CD4-positive, alpha-beta memory T cell (primary cell): ENCODE results near the gene TSC22D3. TPM values are rescaled to one million over a fixed set of nuclear protein-coding genes. Genes with fewer than 3 reads are reported as not detected.

Experiments
- CTCF ChIA-PET: fragments of 350-600 bp; sonication (Branson Sonifier 250); formaldehyde crosslinking; loops from one replicate; lab custom pipeline; 2021; ENCODE audit warnings: inconsistent platforms; ENCODE audit not compliant: partially characterized antibody; lab: Charles Lee
- POLR2A ChIA-PET: fragments of 350-600 bp; sonication (Branson Sonifier 250); formaldehyde crosslinking; loops from one replicate; lab custom pipeline; 2021; ENCODE audit not compliant: partially characterized antibody; lab: Charles Lee
- DNase-seq, 5 donors: peaks; one replicate each; pipeline versions ENCODE4 v3.0.0 to v3.0.0-alpha.2; 2020 to 2022; ENCODE audit warnings: mixed read lengths in 1 of 5
- H3K27ac ChIP-seq: one replicate; pipeline ENCODE4 v1.7.0; 2013; ENCODE audit warnings: low read depth, low read length
- H3K27me3 ChIP-seq: 2 replicates; pipeline ENCODE4 v1.7.0; 2013; ENCODE audit warnings: mild to moderate bottlenecking, low read length, moderate library complexity; ENCODE audit not compliant: insufficient read depth
- H3K36me3 ChIP-seq: 2 replicates; pipeline ENCODE4 v1.7.0; 2013; ENCODE audit warnings: mild to moderate bottlenecking, low read length, moderate library complexity; ENCODE audit not compliant: insufficient read depth
- H3K4me1 ChIP-seq: 2 replicates; pipeline ENCODE4 v1.7.0; 2013; ENCODE audit warnings: mild to moderate bottlenecking, low read length, moderate library complexity; ENCODE audit not compliant: insufficient read depth
- H3K4me3 ChIP-seq, 2 donors: one replicate each; pipeline ENCODE4 v1.7.0; 2013; ENCODE audit warnings: low read length in 2 of 2, mild to moderate bottlenecking in 1 of 2
- H3K9me3 ChIP-seq, 2 donors: one replicate each; pipeline ENCODE4 v1.7.0; 2013; ENCODE audit warnings: low read length in 2 of 2, control low read depth in 1 of 2; ENCODE audit not compliant: control insufficient read depth in 1 of 2
- H3K27ac Mint-ChIP-seq, 7 donors: one replicate each; pipeline ENCODE4 v1.8.0; 2020 to 2021; ENCODE audit warnings: mixed read lengths in 7 of 7, mild to moderate bottlenecking in 6 of 7, inconsistent platforms in 3 of 7, moderate library complexity in 3 of 7
- H3K27me3 Mint-ChIP-seq, 2 donors: one replicate each; pipeline ENCODE4 v1.8.0; 2020 to 2021; ENCODE audit warnings: mixed read lengths in 2 of 2
- H3K36me3 Mint-ChIP-seq, 2 donors: one replicate each; pipeline ENCODE4 v1.8.0; 2020 to 2021; ENCODE audit warnings: mixed read lengths in 2 of 2, inconsistent platforms in 1 of 2, mild to moderate bottlenecking in 1 of 2
- H3K4me1 Mint-ChIP-seq, 4 donors: one replicate each; pipeline ENCODE4 v1.8.0; 2020 to 2021; ENCODE audit warnings: mixed read lengths in 4 of 4, mild to moderate bottlenecking in 1 of 4
- H3K4me3 Mint-ChIP-seq, 8 donors: one replicate each; pipeline ENCODE4 v1.8.0; 2020 to 2021; ENCODE audit warnings: mixed read lengths in 8 of 8, mild to moderate bottlenecking in 7 of 8, moderate library complexity in 6 of 8, inconsistent platforms in 3 of 8
- H3K9me3 Mint-ChIP-seq, 8 donors: one replicate each; pipeline ENCODE4 v1.8.0; 2020 to 2021; ENCODE audit warnings: mixed read lengths in 8 of 8, mild to moderate bottlenecking in 5 of 8, inconsistent platforms in 3 of 8, moderate library complexity in 1 of 8
- intact Hi-C: fragments of 100-400 bp; cut with micrococcal nuclease; formaldehyde crosslinking; loops from one replicate; pipeline ENCODE4 v1.15.1; 2023
- polyA plus RNA-seq, 2 donors: library from polyadenylated mRNA; unstranded; fragments of 300-500 nt; fragmentation: Illumina TruSeq; gene quantifications; one replicate each; pipeline ENCODE4 v1.2.3, GENCODE V29; 2021
- total RNA-seq, 2 experiments: library from RNA; stranded (reverse); gene quantifications; one replicate each; pipeline ENCODE4 v1.2.3, GENCODE V29; 2021

TSC22D3 gene
- total and polyA plus RNA-seq, 4 experiments from 2014 or later: 195 to 1,424 (median 481) TPM

- peak overlapping the region; percentile 77 to 81 for H3K4me3 ChIP-seq
- no peaks in the 10 kb centered on the region for H3K9me3 ChIP-seq
- peaks cover 65% of the 10 kb centered on the region for H3K4me1 ChIP-seq
- no peaks in the 10 kb centered on the region for H3K27me3 ChIP-seq
- intact Hi-C loops: no loop called here
- Mint-ChIP-seq H3K27me3 (no peaks in the 10 kb centered on the region), H3K9me3 (no peaks in the 10 kb centered on the region), H3K4me3 (peak overlapping the region; percentile 73 to 92 (median 88)), H3K36me3 (peaks cover 0 to 6% of the 10 kb centered on the region in 2 donors), H3K27ac (peak overlapping the region; percentile 96 to 100 (median 99)), H3K4me1 (peaks cover 45 to 88% (median 74%) of the 10 kb centered on the region in 4 donors)
- peak overlapping the region; percentile 97 for H3K27ac ChIP-seq
- CTCF ChIA-PET: interaction anchor here (0.9 to 13.2 kb wide), 4 partner anchors 16 to 102 kb away, joined by 4 to 462 read pairs (median 8); partner anchors contain the start of genes NCBP2L and TSC22D3
- POLR2A ChIA-PET: interaction anchor here (0.8 to 20.8 kb wide), 13 partner anchors 8 to 150 kb away, joined by 3 to 1740 read pairs (median 8); partner anchors contain the start of genes MID2, NCBP2L and PRPS1
- no peaks in the 10 kb centered on the region for H3K36me3 ChIP-seq
- peak; percentile 26 to 43 (median 28) for DNase-seq
Observed at GRCh38 chrX:107675823-107676555, 99.6 kb downstream of the TSC22D3 start.

DNA sequence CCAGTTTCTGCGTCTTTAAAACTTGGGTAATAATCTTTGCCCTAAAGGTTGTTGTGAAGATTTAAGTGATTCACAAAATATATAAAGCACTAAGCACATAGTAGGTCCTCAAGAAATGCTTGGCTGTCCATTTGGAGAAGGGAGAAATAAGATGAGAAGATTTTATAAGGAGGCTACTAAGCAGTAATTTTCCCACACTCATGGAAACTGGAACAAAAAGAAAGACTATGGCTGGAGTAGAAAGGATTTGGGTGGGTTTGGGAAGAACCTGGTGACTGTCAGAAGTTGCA lies 100.3 kb downstream of the TSC22D3 start:
- Mint-ChIP-seq H3K4me3 (peak overlapping the region; percentile 73 to 92 (median 88)), H3K36me3 (peaks cover 0 to 6% of the 10 kb centered on the region in 2 donors), H3K4me1 (peaks cover 38 to 81% (median 68%) of the 10 kb centered on the region in 4 donors), H3K27me3 (no peaks in the 10 kb centered on the region), H3K27ac (peak overlapping the region; percentile 96 to 100 (median 99)), H3K9me3 (no peaks in the 10 kb centered on the region)
- H3K27me3 ChIP-seq: no peaks in the 10 kb centered on the region
- no peak for DNase-seq
- peak overlapping the region; percentile 97 for H3K27ac ChIP-seq
- H3K4me1 ChIP-seq: peaks cover 65% of the 10 kb centered on the region
- peak overlapping the region; percentile 77 to 81 for H3K4me3 ChIP-seq
- intact Hi-C loops: no loop called here
- H3K9me3 ChIP-seq: no peaks in the 10 kb centered on the region
- ChIA-PET POLR2A (interaction anchor here (2.9 to 20.8 kb wide), 7 partner anchors 8 to 100 kb away, joined by 10 to 1740 read pairs (median 33); partner anchors contain the start of genes NCBP2L, PRPS1 and TSC22D3), CTCF (interaction anchor here (3.5 to 13.2 kb wide), 2 partner anchors 38 to 101 kb away, joined by 79 to 462 read pairs; partner anchors contain the start of genes NCBP2L and TSC22D3)
- H3K36me3 ChIP-seq: no peaks in the 10 kb centered on the region

- Mint-ChIP-seq H3K27me3 (no peaks in the 10 kb centered on the region), H3K9me3 (no peaks in the 10 kb centered on the region), H3K4me3 (peak overlapping the region; percentile 73 to 92 (median 88)), H3K27ac (peak overlapping the region; percentile 96 to 100 (median 99)), H3K36me3 (peaks cover 0 to 6% of the 10 kb centered on the region in 2 donors), H3K4me1 (peaks cover 34 to 75% (median 63%) of the 10 kb centered on the region in 4 donors)
- peak in 1 of 5 donors; percentile 86 for DNase-seq
- H3K4me1 ChIP-seq: peaks cover 65% of the 10 kb centered on the region
- H3K27me3 ChIP-seq: no peaks in the 10 kb centered on the region
- POLR2A ChIA-PET: interaction anchor here (1.0 to 20.8 kb wide), 11 partner anchors 9 to 101 kb away, joined by 3 to 1740 read pairs (median 29); partner anchors contain the start of genes NCBP2L, PRPS1 and TSC22D3
- no peaks in the 10 kb centered on the region for H3K36me3 ChIP-seq
- peak overlapping the region; percentile 53 to 81 for H3K4me3 ChIP-seq
- CTCF ChIA-PET: interaction anchor here (2.0 to 13.2 kb wide), 7 partner anchors 18 to 102 kb away, joined by 8 to 462 read pairs (median 20); partner anchors contain the start of genes NCBP2L, PRPS1 and TSC22D3
- peak overlapping the region; percentile 97 for H3K27ac ChIP-seq
- intact Hi-C loops: loop anchor here (1.0 to 5.0 kb wide), 4 partner anchors 37 to 418 kb away; partner anchors contain the start of genes ATG4A and PSMD10
- no peaks in the 10 kb centered on the region for H3K9me3 ChIP-seq
Observed at GRCh38 chrX:107674480-107675364, 100.9 kb downstream of the TSC22D3 start.

DNA sequence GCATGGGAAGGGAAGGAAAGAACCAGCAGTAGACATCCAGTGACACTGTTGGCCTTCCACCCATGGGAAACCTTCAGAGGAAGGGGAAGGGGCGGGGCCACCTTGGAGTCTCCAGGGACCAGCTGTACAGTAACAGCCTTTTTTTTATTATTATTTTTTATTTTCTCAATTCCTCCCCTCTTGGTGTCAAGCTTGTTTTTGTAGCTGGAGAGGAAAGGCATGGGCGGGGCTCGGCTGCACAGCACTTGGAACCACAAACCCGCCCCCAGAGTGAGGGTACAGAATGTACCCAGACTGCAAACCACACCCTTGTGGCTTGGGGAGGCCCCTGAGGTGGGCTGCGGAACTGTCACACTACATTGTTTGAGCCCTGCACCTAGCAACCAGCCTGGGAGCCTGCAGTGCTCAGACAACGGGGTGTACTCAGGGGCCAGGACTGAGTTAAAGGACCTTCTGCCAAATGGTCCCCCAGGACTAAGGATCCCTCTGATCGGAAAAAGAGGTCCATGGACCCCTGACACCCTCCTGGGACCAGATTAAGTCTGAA lies 101.6 kb downstream of the TSC22D3 start:
- H3K4me3 ChIP-seq: peak overlapping the region; percentile 53 to 70
- H3K4me1 ChIP-seq: peaks cover 59% of the 10 kb centered on the region
- H3K9me3 ChIP-seq: no peaks in the 10 kb centered on the region
- ChIA-PET POLR2A (interaction anchor here (0.6 to 20.8 kb wide), 17 partner anchors 10 to 152 kb away, joined by 3 to 1740 read pairs (median 10); partner anchors contain the start of genes NCBP2L, PRPS1 and TSC22D3), CTCF (interaction anchor here (1.0 to 13.2 kb wide), 13 partner anchors 11 to 221 kb away, joined by 3 to 462 read pairs (median 10); partner anchors contain the start of genes NCBP2L, PRPS1 and TSC22D3)
- Mint-ChIP-seq H3K27me3 (no peaks in the 10 kb centered on the region), H3K9me3 (peaks cover 0 to 2% (median 0%) of the 10 kb centered on the region in 8 donors), H3K27ac (peak overlapping the region; percentile 96 to 100 (median 99)), H3K4me1 (peaks cover 34 to 69% (median 60%) of the 10 kb centered on the region in 4 donors), H3K36me3 (peaks cover 0 to 7% of the 10 kb centered on the region in 2 donors), H3K4me3 (peak overlapping the region; percentile 73 to 92 (median 88))
- no peaks in the 10 kb centered on the region for H3K36me3 ChIP-seq
- peak; percentile 97 to 98 (median 97) for DNase-seq
- no peaks in the 10 kb centered on the region for H3K27me3 ChIP-seq
- intact Hi-C loops: loop anchor here (1.0 to 5.0 kb wide), 8 partner anchors 15 to 418 kb away; partner anchors contain the start of genes ATG4A, NCBP2L and PSMD10
- peak overlapping the region; percentile 97 for H3K27ac ChIP-seq

- H3K27ac ChIP-seq: peak overlapping the region; percentile 97
- peaks cover 54% of the 10 kb centered on the region for H3K4me1 ChIP-seq
- no peaks in the 10 kb centered on the region for H3K36me3 ChIP-seq
- no peaks in the 10 kb centered on the region for H3K27me3 Mint-ChIP-seq
- no peak for DNase-seq
- H3K4me3 Mint-ChIP-seq: peak overlapping the region; percentile 73 to 92 (median 84)
- H3K27ac Mint-ChIP-seq: peak overlapping the region; percentile 96 to 100 (median 99)
- peaks cover 29 to 63% (median 55%) of the 10 kb centered on the region in 4 donors for H3K4me1 Mint-ChIP-seq
- ChIA-PET CTCF (interaction anchor here (0.7 to 13.2 kb wide), 20 partner anchors 9 to 221 kb away, joined by 3 to 462 read pairs (median 6); partner anchors contain the start of genes NCBP2L, PRPS1 and TSC22D3), POLR2A (interaction anchor here (0.6 to 20.8 kb wide), 19 partner anchors 9 to 345 kb away, joined by 3 to 1740 read pairs (median 10); partner anchors contain the start of genes NCBP2L, PRPS1 and TSC22D3)
- peak overlapping the region; percentile 36 to 70 for H3K4me3 ChIP-seq
- H3K9me3 ChIP-seq: no peaks in the 10 kb centered on the region
- H3K27me3 ChIP-seq: no peaks in the 10 kb centered on the region
- intact Hi-C loops: loop anchor here (1.0 to 5.0 kb wide), 7 partner anchors 15 to 419 kb away; partner anchors contain the start of genes ATG4A, NCBP2L and PSMD10
- H3K36me3 Mint-ChIP-seq: peaks cover 0 to 7% of the 10 kb centered on the region in 2 donors
- peaks cover 0 to 2% (median 0%) of the 10 kb centered on the region in 8 donors for H3K9me3 Mint-ChIP-seq
Observed at GRCh38 chrX:107673431-107673830, 102.2 kb downstream of the TSC22D3 start.
